Effector memory CD4-positive, alpha-beta T cell (primary cell): ENCODE results near the gene LANCL2.

Experiments
- DNase-seq, 3 donors: peaks; one replicate each; pipeline ENCODE4 v3.0.0-alpha.2; 2020
- H3K27ac ChIP-seq: 2 replicates; pipeline ENCODE4 v1.7.0; 2013; ENCODE audit warnings: mild to moderate bottlenecking, low read length, moderate library complexity; ENCODE audit not compliant: insufficient read depth, poor library complexity, severe bottlenecking
- H3K27me3 ChIP-seq: replicated peaks from 2 replicates; pipeline ENCODE4 v1.7.0; 2013; ENCODE audit warnings: mild to moderate bottlenecking, low read length; ENCODE audit not compliant: insufficient read depth, control insufficient read depth, poor library complexity, severe bottlenecking
- H3K36me3 ChIP-seq: 2 replicates; pipeline ENCODE4 v1.7.0; 2013; ENCODE audit warnings: mild to moderate bottlenecking, low read length, moderate library complexity; ENCODE audit not compliant: control insufficient read depth, insufficient read depth
- H3K4me1 ChIP-seq: 2 replicates; pipeline ENCODE4 v1.7.0; 2013; ENCODE audit warnings: low read length, mild to moderate bottlenecking; ENCODE audit not compliant: control insufficient read depth, insufficient read depth, poor library complexity, severe bottlenecking
- H3K4me3 ChIP-seq: 2 replicates; pipeline ENCODE4 v1.7.0; 2013; ENCODE audit warnings: low read length, low read depth, mild to moderate bottlenecking; ENCODE audit not compliant: insufficient read depth, poor library complexity, severe bottlenecking
- H3K9me3 ChIP-seq: 2 replicates; pipeline ENCODE4 v1.7.0; 2013; ENCODE audit warnings: mild to moderate bottlenecking, low read length, moderate library complexity; ENCODE audit not compliant: control insufficient read depth

LANCL2 gene

DNA sequence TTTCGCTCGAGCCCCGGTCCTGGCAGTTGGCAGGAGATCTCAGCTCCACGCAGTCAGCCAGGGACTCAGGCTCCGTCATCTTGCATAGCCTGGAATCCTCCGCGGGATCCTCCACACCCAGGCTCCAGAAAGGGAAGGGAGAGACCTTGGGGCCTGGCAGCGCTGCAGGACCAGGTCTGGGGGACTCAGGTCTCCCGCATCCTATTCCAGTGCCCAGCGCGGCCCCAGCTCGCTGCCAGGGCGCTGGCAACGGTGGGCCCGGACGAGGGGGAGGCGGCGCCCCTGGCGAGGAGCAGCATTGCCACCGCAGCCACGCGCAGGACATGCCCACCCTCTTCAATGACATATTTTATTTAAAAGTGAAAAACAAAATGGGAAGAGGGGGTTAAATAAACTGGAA lies 83.4 kb downstream of the LANCL2 start:
- Histone ChIP-seq H3K36me3 (no peaks in the 10 kb centered on the region), H3K27me3 (no peaks in the 10 kb centered on the region), H3K27ac (no peak overlapping the region), H3K9me3 (no peaks in the 10 kb centered on the region), H3K4me1 (no peaks in the 10 kb centered on the region), H3K4me3 (no peak overlapping the region)
- DNase-seq: no peak

DNA sequence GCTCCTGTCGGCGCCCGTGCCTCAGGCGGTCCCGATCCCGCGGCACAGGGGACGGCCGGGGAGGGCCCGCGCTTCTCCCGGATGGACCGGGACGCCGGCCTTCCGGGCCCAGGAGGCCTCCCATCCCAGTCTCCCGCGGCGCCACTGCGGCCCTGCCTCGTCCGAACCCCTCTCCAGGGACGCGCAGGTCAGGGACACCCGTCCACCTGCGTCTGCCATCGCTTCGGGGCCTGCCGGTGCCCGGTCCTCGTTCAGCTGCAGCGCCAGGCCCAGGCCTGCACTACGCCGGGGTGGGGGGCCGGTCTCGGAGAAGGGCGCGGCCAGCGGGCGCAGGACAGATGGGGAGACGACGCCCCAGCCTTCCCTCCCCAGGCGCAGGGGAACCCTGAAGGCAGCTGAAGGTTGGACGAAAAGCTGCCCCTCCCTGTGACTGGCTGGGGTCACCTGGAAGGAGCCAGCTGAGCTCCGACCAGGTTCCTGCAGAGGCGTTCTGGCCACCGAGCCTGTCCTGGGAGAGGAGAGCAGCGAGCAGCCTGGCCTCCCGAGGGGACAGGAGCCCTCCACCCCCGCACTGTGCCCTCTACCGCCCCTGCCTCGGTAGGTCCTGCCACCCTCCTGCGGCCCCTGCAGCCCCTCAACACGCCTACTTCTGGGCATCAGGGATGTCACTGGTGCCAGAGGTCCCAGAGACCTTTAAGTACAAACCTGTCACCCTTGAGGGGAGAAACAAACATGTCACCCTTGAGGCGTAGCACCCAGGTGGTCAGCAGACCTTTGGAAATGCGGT lies 84.3 kb downstream of the LANCL2 start:
- no peaks in the 10 kb centered on the region for H3K36me3 ChIP-seq
- H3K4me3 ChIP-seq: no peak overlapping the region
- H3K27me3 ChIP-seq: no peaks in the 10 kb centered on the region
- no peaks in the 10 kb centered on the region for H3K9me3 ChIP-seq
- no peak for DNase-seq
- H3K27ac ChIP-seq: no peak overlapping the region
- H3K4me1 ChIP-seq: no peaks in the 10 kb centered on the region

DNA sequence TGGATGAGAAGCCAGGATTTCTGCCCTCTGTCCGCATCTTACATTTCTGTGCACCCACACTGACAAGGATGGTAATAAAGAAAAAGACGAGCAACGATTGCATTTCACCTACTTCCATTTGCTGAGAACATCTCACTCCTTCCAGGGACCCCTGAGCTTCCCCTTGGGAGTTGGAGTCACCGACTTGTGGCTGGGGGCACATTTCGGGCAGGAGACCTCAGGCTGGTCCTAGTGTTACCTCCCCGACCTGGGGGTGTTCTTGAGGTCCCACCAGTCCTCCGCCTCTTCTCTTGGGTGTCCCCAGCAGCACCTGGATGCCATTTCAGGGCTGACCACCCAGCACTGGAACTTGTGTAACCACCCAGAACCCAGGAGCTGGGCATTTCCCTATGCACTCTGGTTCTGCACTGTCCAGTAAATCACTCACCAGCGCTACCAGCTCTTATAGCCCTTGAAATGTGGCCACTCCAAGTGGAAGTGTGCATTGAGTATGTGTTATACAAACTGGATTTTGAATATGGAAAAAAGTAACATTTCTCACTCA lies 84.9 kb downstream of the LANCL2 start:
- Histone ChIP-seq H3K4me3 (no peak overlapping the region), H3K4me1 (no peaks in the 10 kb centered on the region), H3K9me3 (no peaks in the 10 kb centered on the region), H3K27ac (no peak overlapping the region), H3K27me3 (no peaks in the 10 kb centered on the region), H3K36me3 (no peaks in the 10 kb centered on the region)
- no peak for DNase-seq

DNA sequence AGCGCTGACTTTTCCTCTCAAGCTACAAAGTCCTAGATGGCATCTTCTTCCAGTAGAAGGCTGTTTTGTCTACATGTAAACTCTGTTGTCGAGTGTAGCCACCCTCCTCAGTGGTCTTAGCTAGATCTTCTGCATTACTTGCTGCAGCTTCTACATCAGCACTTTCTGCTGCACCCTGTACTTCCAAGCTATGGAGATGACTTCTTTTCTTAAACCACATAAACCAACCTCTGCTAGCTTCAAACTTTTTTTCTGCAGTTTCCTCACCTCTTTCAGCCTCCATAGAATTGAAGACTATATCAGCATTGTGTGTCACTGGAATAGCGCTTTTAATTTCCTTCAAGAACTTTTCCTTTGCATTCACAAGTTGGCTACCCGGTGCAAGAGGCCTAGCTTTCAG lies 87.8 kb downstream of the LANCL2 start:
- H3K27me3 ChIP-seq: no peaks in the 10 kb centered on the region
- peaks cover 3% of the 10 kb centered on the region for H3K9me3 ChIP-seq
- peak overlapping the region; percentile 8 for H3K27ac ChIP-seq
- no peaks in the 10 kb centered on the region for H3K36me3 ChIP-seq
- no peak for DNase-seq
- no peaks in the 10 kb centered on the region for H3K4me1 ChIP-seq
- no peak overlapping the region for H3K4me3 ChIP-seq

DNA sequence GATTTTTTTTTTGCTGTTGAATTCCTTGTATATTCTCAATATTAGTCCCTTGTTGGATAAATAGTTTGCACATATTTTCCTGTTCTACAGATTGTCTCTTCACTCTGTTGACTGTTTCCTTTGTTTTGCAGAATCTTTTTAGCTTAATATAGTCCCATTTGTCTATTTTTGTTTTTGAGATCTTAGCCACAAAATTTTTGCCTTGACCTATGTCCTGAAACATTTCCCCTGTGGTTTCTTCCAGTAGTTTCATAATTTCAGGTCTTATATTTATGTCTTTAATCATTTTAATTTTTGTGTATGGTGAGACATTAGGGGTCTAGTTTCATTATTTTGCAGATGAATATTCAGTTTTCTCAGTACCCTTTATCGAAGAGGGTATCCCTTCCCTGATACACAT lies 92.7 kb downstream of the LANCL2 start:
- H3K9me3 ChIP-seq: peaks cover 3% of the 10 kb centered on the region
- H3K27me3 ChIP-seq: no peaks in the 10 kb centered on the region
- no peaks in the 10 kb centered on the region for H3K4me1 ChIP-seq
- no peak for DNase-seq
- H3K27ac ChIP-seq: no peak overlapping the region
- H3K36me3 ChIP-seq: no peaks in the 10 kb centered on the region
- no peak overlapping the region for H3K4me3 ChIP-seq

DNA sequence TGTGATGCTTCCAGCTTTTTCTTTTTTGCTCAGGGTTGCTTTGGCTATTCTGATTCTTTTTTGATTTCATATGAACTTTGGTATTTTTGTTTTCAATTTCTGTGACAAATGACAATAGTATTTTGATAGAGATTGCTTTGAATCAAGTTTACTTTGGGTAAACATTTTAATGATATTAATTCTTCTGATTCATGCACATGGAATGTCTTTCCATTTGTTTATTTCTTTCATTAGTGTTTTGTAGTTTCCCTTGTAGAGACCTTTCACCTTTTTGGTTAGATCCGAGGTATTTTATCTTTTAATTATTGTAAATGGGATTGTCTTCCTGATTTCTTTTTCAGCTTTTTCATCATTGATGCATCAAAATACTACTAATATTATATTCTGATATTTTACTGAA lies 93.2 kb downstream of the LANCL2 start:
- DNase-seq: no peak
- Histone ChIP-seq H3K27me3 (no peaks in the 10 kb centered on the region), H3K9me3 (peaks cover 3% of the 10 kb centered on the region), H3K4me3 (no peak overlapping the region), H3K27ac (no peak overlapping the region), H3K36me3 (no peaks in the 10 kb centered on the region), H3K4me1 (no peaks in the 10 kb centered on the region)

DNA sequence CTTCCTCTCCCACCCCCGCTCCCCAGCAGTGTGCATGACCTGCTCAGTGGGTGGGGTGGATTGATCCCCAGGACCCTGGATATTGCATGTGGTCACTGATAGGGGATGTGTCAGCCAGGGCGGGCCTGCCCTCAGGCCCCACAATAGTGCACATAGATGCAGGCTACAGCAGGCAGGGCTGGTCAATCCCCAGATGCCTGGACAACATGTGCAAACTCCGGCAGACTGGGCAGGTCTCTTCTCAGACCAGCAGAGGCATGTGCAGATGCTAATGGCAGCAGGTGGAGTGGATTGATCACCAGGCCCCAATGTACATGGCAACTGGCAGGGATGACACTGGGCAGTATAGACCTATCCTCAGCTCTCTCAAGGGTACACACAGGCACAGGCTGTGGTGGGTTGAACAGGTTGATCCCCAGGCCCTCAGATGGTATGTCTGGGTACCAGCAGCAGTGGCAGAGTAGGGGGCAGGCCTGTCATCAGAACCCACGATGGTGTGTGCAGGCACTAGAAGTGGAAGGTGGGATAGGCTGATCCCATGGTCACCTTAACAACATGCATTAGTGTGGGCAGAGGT lies 98.6 kb downstream of the LANCL2 start:
- H3K27ac ChIP-seq: no peak overlapping the region
- H3K4me3 ChIP-seq: no peak overlapping the region
- H3K4me1 ChIP-seq: peaks cover 29% of the 10 kb centered on the region
- H3K9me3 ChIP-seq: no peaks in the 10 kb centered on the region
- DNase-seq: no peak
- H3K36me3 ChIP-seq: peaks cover 16% of the 10 kb centered on the region
- H3K27me3 ChIP-seq: no peaks in the 10 kb centered on the region

DNA sequence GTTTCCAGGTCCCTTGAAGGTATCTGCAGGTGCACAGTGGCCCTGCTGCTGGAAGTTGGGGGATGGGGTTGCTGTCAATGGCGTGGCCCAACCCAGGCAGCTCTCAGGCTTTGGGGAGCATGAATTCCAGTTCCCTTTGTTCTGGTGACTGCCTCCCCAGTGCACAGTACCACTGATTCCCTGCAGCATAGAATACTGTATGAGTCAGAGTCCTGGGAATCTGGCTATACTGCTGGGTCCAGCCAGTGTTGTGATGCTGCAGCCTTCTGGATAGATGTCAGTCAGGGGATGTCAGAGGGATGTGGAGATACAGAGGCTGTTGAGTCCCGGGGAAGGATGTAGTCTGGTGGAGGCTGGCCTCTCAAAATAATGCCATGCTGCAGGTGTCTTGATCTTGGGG lies 99.3 kb downstream of the LANCL2 start:
- H3K27ac ChIP-seq: no peak overlapping the region
- H3K4me1 ChIP-seq: peaks cover 36% of the 10 kb centered on the region
- DNase-seq: no peak
- H3K27me3 ChIP-seq: no peaks in the 10 kb centered on the region
- peaks cover 16% of the 10 kb centered on the region for H3K36me3 ChIP-seq
- no peak overlapping the region for H3K4me3 ChIP-seq
- H3K9me3 ChIP-seq: no peaks in the 10 kb centered on the region

DNA sequence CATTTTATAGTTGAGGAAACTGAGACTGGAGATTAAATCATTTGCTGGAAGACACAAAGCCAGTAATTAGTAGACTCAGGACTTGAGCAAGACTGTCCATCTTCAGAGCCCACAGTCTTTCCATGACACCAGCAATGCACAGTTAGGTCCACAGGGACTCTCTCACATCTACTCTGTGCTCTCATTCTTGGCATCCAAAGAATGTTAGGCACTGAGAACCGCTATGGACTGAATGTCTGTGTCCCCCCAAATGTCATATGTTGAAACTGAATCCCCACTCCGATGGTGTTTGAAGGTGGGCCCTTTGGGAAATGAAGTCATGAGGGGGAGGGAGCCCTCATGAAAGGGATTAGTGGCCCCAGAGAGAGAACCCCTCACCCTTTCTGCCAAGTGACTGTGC lies 100.6 kb downstream of the LANCL2 start:
- peaks cover 48% of the 10 kb centered on the region for H3K4me1 ChIP-seq
- H3K9me3 ChIP-seq: no peaks in the 10 kb centered on the region
- no peaks in the 10 kb centered on the region for H3K27me3 ChIP-seq
- no peak overlapping the region for H3K4me3 ChIP-seq
- DNase-seq: no peak
- no peak overlapping the region for H3K27ac ChIP-seq
- H3K36me3 ChIP-seq: peaks cover 16% of the 10 kb centered on the region

DNA sequence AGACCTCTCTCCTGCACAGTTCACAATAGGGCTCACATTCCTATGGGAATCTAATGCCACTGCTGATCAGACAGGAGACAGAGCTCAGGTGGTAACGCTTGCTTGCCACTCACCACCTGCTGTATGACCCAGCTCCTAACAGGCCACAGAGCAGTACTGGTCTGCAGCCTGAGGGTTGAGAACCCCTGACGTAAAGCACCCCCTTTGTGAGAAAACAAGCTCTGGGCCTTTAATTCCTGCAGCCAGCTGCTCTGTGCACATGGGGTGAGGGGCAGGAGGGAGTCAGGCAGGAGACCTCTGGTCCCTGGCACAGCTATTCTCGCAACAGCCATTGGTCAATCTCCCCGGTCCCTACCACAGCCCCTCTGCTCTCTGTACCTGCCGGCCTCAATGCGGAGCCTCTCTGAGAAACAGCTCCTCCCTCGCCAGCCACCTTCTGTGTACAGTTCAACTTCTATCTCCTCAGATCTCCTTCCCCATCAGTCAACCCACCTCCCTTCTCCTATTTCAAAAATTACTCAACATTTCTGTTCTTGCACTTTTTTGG lies 102.0 kb downstream of the LANCL2 start:
- Histone ChIP-seq H3K36me3 (peaks cover 16% of the 10 kb centered on the region), H3K4me3 (no peak overlapping the region), H3K9me3 (no peaks in the 10 kb centered on the region), H3K4me1 (peaks cover 49% of the 10 kb centered on the region), H3K27me3 (no peaks in the 10 kb centered on the region), H3K27ac (peak overlapping the region; percentile 62)
- no peak for DNase-seq
